B cell (primary cell): ENCODE measurements around the gene IL11RA. TPM values are rescaled to one million over a fixed set of nuclear protein-coding genes. Genes with fewer than 3 reads are reported as not detected.

Experiments
- ATAC-seq: fragments of 200-7000 bp; cut with Tn5 transposase; one replicate; pipeline ENCODE4 v1.10.0; 2021; ENCODE audit warnings: low read depth, mild to moderate bottlenecking, moderate number of reproducible peaks, moderate library complexity
- CTCF ChIA-PET: fragments of 350-600 bp; sonication (Branson Sonifier 250); formaldehyde crosslinking; loops from one replicate; lab custom pipeline; 2021; ENCODE audit warnings: antibody characterized with exemption, inconsistent platforms; lab: Charles Lee
- POLR2A ChIA-PET: fragments of 350-600 bp; sonication (Branson Sonifier 250); formaldehyde crosslinking; loops from one replicate; lab custom pipeline; 2021; ENCODE audit warnings: antibody characterized with exemption; lab: Charles Lee
- DNase-seq: peaks from one replicate; pipeline ENCODE4 v3.0.0; 2013
- H2AFZ ChIP-seq: 2 replicates; pipeline ENCODE4 v1.6.1; 2012; ENCODE audit warnings: mild to moderate bottlenecking, low read depth, low read length; ENCODE audit not compliant: insufficient read depth, poor library complexity, severe bottlenecking
- H3K27ac ChIP-seq, 2 donors: 1 replicate in 1 of 2; 2 replicates in 1 of 2; pipeline ENCODE4 v1.5.1; 2012 to 2013; ENCODE audit warnings: low read length in 2 of 2, mild to moderate bottlenecking in 2 of 2, moderate library complexity in 1 of 2
- H3K27me3 ChIP-seq, 4 experiments: fragments of 200-600 bp in 1 of 4; sonication (generic) in 1 of 4; replicated peaks in 1 of 4; 1 replicate in 2 of 4; 2 replicates in 2 of 4; pipeline versions ENCODE4 v1.6.1 to v1.7.0; 2013 to 2016; ENCODE audit warnings: low read length in 3 of 4, mild to moderate bottlenecking in 2 of 4, mixed read lengths in 1 of 4, moderate library complexity in 1 of 4; ENCODE audit not compliant: insufficient read depth in 4 of 4, control insufficient read depth in 3 of 4; ENCODE audit errors: control extremely low read depth in 1 of 4
- H3K36me3 ChIP-seq, 2 experiments: replicated peaks in 1 of 2; 1 replicate in 1 of 2; 2 replicates in 1 of 2; pipeline versions ENCODE4 v1.6.1 to v1.7.1; 2013; ENCODE audit warnings: low read length in 1 of 2; ENCODE audit not compliant: insufficient read depth in 2 of 2, control insufficient read depth in 1 of 2; ENCODE audit errors: control extremely low read depth in 1 of 2, extremely low read depth in 1 of 2
- H3K4me1 ChIP-seq, 2 donors: fragments of 200-600 bp in 1 of 2; sonication (generic) in 1 of 2; 1 replicate in 1 of 2; 2 replicates in 1 of 2; pipeline versions ENCODE4 v1.5.1 to v1.6.1; 2013 to 2017; ENCODE audit warnings: low read length in 2 of 2; ENCODE audit not compliant: control insufficient read depth in 2 of 2, insufficient read depth in 2 of 2
- H3K4me2 ChIP-seq: replicated peaks from 2 replicates; pipeline ENCODE3; 2012; ENCODE audit warnings: mild to moderate bottlenecking, low read depth, low read length; ENCODE audit not compliant: poor library complexity, severe bottlenecking
- H3K4me3 ChIP-seq, 5 experiments: fragments of 200-600 bp in 1 of 5; sonication (generic) in 1 of 5; 1 replicate in 3 of 5; 2 replicates in 2 of 5; pipeline versions ENCODE4 v1.5.1 to v1.7.0; 2011 to 2016; ENCODE audit warnings: low read length in 4 of 5, mild to moderate bottlenecking in 4 of 5, low read depth in 2 of 5, control low read depth in 1 of 5, moderate library complexity in 1 of 5; ENCODE audit not compliant: insufficient read depth in 1 of 5; ENCODE audit errors: control extremely low read depth in 1 of 5, extremely low read depth in 1 of 5
- H3K79me2 ChIP-seq: fragments of 200-600 bp; sonication (generic); one replicate; pipeline ENCODE4 v1.6.0; 2016; ENCODE audit warnings: low read length; ENCODE audit not compliant: control insufficient read depth, insufficient read depth
- H3K9ac ChIP-seq: fragments of 200-600 bp; sonication (generic); 2 replicates; pipeline ENCODE4 v1.6.1; 2017; ENCODE audit warnings: mild to moderate bottlenecking, low read length, moderate library complexity
- H3K9me3 ChIP-seq, 3 donors: one replicate each; pipeline versions ENCODE4 v1.6.1 to v1.7.1; 2013; ENCODE audit warnings: low read length in 2 of 3; ENCODE audit not compliant: control insufficient read depth in 2 of 3, insufficient read depth in 1 of 3; ENCODE audit errors: control extremely low read depth in 1 of 3
- H4K20me1 ChIP-seq: 2 replicates; pipeline ENCODE4 v1.6.0; 2012; ENCODE audit warnings: mild to moderate bottlenecking, low read length; ENCODE audit not compliant: insufficient read depth, control insufficient read depth, poor library complexity, severe bottlenecking
- H3K27ac Mint-ChIP-seq: one replicate; pipeline ENCODE4 v1.8.0; 2021; ENCODE audit warnings: mixed read lengths
- H3K27me3 Mint-ChIP-seq: one replicate; pipeline ENCODE4 v1.8.0; 2021; ENCODE audit warnings: mixed read lengths
- H3K4me1 Mint-ChIP-seq: one replicate; pipeline ENCODE4 v1.8.0; 2021; ENCODE audit warnings: mixed read lengths
- H3K4me3 Mint-ChIP-seq: one replicate; pipeline ENCODE4 v1.8.0; 2021; ENCODE audit warnings: mixed read lengths
- H3K9me3 Mint-ChIP-seq: one replicate; pipeline ENCODE4 v1.8.0; 2022; ENCODE audit warnings: mixed read lengths; ENCODE audit not compliant: insufficient read depth
- CTCF ChIP-seq: fragments of 200-600 bp; IDR thresholded peaks from one replicate; pipeline ENCODE4 v1.8.0; 2022; ENCODE audit warnings: antibody characterized with exemption, mild to moderate bottlenecking
- EZH2 ChIP-seq: IDR thresholded peaks from 2 replicates; pipeline ENCODE4 v1.6.1; 2012; ENCODE audit warnings: borderline replicate concordance, low read depth, mild to moderate bottlenecking, moderate library complexity, low read length; ENCODE audit not compliant: insufficient read depth, poor library complexity, severe bottlenecking
- WGBS: methylation state at CpG from one replicate; pipeline ENCODE4 v1.1.5; 2013; ENCODE audit warnings: missing lambda C conversion rate; ENCODE audit not compliant: insufficient coverage; 5-methylcytosine and 5-hydroxymethylcytosine counted together
- intact Hi-C: fragments of 100-400 bp; cut with micrococcal nuclease; formaldehyde crosslinking; loops from one replicate; pipeline ENCODE4 v1.10.0; 2022
- polyA plus RNA-seq: library from polyadenylated mRNA; depleted of rRNA; stranded (reverse); fragments of >200 nt; gene quantifications from 2 replicates; pipeline ENCODE4 v1.2.3, GENCODE V29; 2012
- total RNA-seq, 2 donors: library from RNA; stranded (reverse); fragments of 120-200 nt in 1 of 2; gene quantifications; 1 replicate in 1 of 2; 2 replicates in 1 of 2; pipeline versions ENCODE4 v1.2.3 to v1.2.4, GENCODE V29; 2013 to 2022

The IL11RA gene
- total and polyA plus RNA-seq, 2 donors (not counting 1 experiment from before 2014, with no cell fraction given), result 47.3 to 58.0 TPM

- no peak overlapping the region for H3K27ac Mint-ChIP-seq
- no peaks in the 10 kb centered on the region for H3K9me3 ChIP-seq
- H2AFZ ChIP-seq, result no peak overlapping the region
- H3K4me1 ChIP-seq, result peaks cover 0 to 8% of the 10 kb centered on the region in 2 donors
- no peak overlapping the region for H3K27ac ChIP-seq
- no peak overlapping the region for H3K4me3 ChIP-seq
- peaks cover 0 to 4% (median 0%) of the 10 kb centered on the region in 4 experiments for H3K27me3 ChIP-seq
- TF ChIP-seq CTCF, result no peak
- TF ChIP-seq EZH2, result no peak
- H3K4me3 Mint-ChIP-seq, result no peak overlapping the region
- H3K36me3 ChIP-seq, result no peaks in the 10 kb centered on the region
- no peak overlapping the region for H3K9ac ChIP-seq
- H3K79me2 ChIP-seq, result no peaks in the 10 kb centered on the region
- H3K27me3 Mint-ChIP-seq, result peaks cover 8% of the 10 kb centered on the region
- no peaks in the 10 kb centered on the region for H3K9me3 Mint-ChIP-seq
- peaks cover 3% of the 10 kb centered on the region for H3K4me1 Mint-ChIP-seq
- no peak for DNase-seq
- ChIA-PET CTCF (interaction anchor here (1.0 kb wide), 1 partner anchor 12 kb away, joined by 3 read pairs; no protein-coding TSS in a partner anchor), POLR2A (no interaction called here)
- ATAC-seq, result no peak
- intact Hi-C loops, result no loop called here
- WGBS, result 95% methylated on average over 3 of the region's 4 CpGs
- H3K4me2 ChIP-seq, result no peak overlapping the region
- no peaks in the 10 kb centered on the region for H4K20me1 ChIP-seq
Observed at GRCh38 chr9:34684816-34685215, 32.8 kb downstream of the IL11RA start.

GRCh38 chr9:34685591-34685990 is 33.6 kb downstream of the IL11RA start:
- CTCF ChIA-PET, result interaction anchor here (0.6 to 1.5 kb wide), 3 partner anchors 12 to 31 kb away, joined by 3 read pairs; no protein-coding TSS in a partner anchor

More at GRCh38 chr9:34685591-34685990, 33.6 kb downstream of the IL11RA start:
- Histone ChIP-seq H3K4me1 (peaks cover 0 to 8% of the 10 kb centered on the region in 2 donors), H3K9me3 (no peaks in the 10 kb centered on the region), H3K4me2 (no peak overlapping the region), H4K20me1 (no peaks in the 10 kb centered on the region), H3K9ac (no peak overlapping the region), H3K4me3 (no peak overlapping the region), H3K27ac (no peak overlapping the region), H3K36me3 (no peaks in the 10 kb centered on the region), H2AFZ (no peak overlapping the region), H3K79me2 (no peaks in the 10 kb centered on the region), H3K27me3 (peaks cover 0 to 4% (median 0%) of the 10 kb centered on the region in 4 experiments)
- no peak overlapping the region for H3K27ac Mint-ChIP-seq
- H3K9me3 Mint-ChIP-seq, result no peaks in the 10 kb centered on the region
- H3K4me1 Mint-ChIP-seq, result peaks cover 3% of the 10 kb centered on the region
- POLR2A ChIA-PET, result no interaction called here
- no peak for DNase-seq
- intact Hi-C loops, result no loop called here
- H3K4me3 Mint-ChIP-seq, result no peak overlapping the region
- no peak for TF ChIP-seq EZH2
- no peak for TF ChIP-seq CTCF
- ATAC-seq, result no peak
- 45% methylated on average over 2 of the region's 4 CpGs for WGBS
- peaks cover 8% of the 10 kb centered on the region for H3K27me3 Mint-ChIP-seq
